NCI-H226 (cell line): ENCODE results near the gene PHGDH.
"Not testable (repeated sequence)": the region's sequence is repeated elsewhere in the genome, so short reads cannot be mapped to it uniquely, and the experiment has no call there.

Experiments
- DNase-seq: peaks from one replicate; pipeline ENCODE4 v3.0.0-alpha.2; 2015

PHGDH gene

GRCh38 chr1:119700326-119700725, 11.4 kb upstream of the PHGDH start:
- DNase-seq, result no peak

- DNase-seq, result no peak
Observed at GRCh38 chr1:119701659-119702058, 10.1 kb upstream of the PHGDH start.

GRCh38 chr1:119702384-119702783, 9.3 kb upstream of the PHGDH start:
- peak; percentile 74 for DNase-seq

GRCh38 chr1:119703666-119704450, 7.9 kb upstream of the PHGDH start:
- no peak for DNase-seq

- not testable (repeated sequence) for DNase-seq
Observed at GRCh38 chr1:119706599-119706998, 5.1 kb upstream of the PHGDH start.

- not testable (repeated sequence) for DNase-seq
Observed at GRCh38 chr1:119711356-119711803, 354 bp upstream of the PHGDH start.

GRCh38 chr1:119712342-119713038, 756 bp downstream of the PHGDH start:
- DNase-seq, result peak; percentile 65

- DNase-seq, result no peak
Observed at GRCh38 chr1:119713039-119713748, 1.5 kb downstream of the PHGDH start.

GRCh38 chr1:119713749-119714456, 2.2 kb downstream of the PHGDH start:
- DNase-seq, result no peak

GRCh38 chr1:119714583-119714982, 2.8 kb downstream of the PHGDH start:
- DNase-seq, result no peak

GRCh38 chr1:119715542-119715941, 3.8 kb downstream of the PHGDH start:
- DNase-seq, result no peak

- DNase-seq, result no peak
Observed at GRCh38 chr1:119718409-119718808, 6.7 kb downstream of the PHGDH start.

GRCh38 chr1:119718972-119719371, 7.2 kb downstream of the PHGDH start:
- DNase-seq, result no peak

- no peak for DNase-seq
Observed at GRCh38 chr1:119720866-119721440, 9.2 kb downstream of the PHGDH start.

- DNase-seq, result no peak
Observed at GRCh38 chr1:119721896-119722295, 10.2 kb downstream of the PHGDH start.

GRCh38 chr1:119724611-119725218, 13.0 kb downstream of the PHGDH start:
- DNase-seq, result no peak

- DNase-seq, result no peak
Observed at GRCh38 chr1:119725626-119726025, 13.9 kb downstream of the PHGDH start.

GRCh38 chr1:119727991-119728390, 16.3 kb downstream of the PHGDH start:
- DNase-seq, result no peak

GRCh38 chr1:119729044-119729443, 17.3 kb downstream of the PHGDH start:
- no peak for DNase-seq

- DNase-seq, result no peak
Observed at GRCh38 chr1:119731060-119731459, 19.3 kb downstream of the PHGDH start.

- DNase-seq, result no peak
Observed at GRCh38 chr1:119731741-119732430, 20.2 kb downstream of the PHGDH start.
